Panc1 (cell line): ENCODE measurements around the gene ZFPL1. TPM values are rescaled to one million over a fixed set of nuclear protein-coding genes. Genes with fewer than 3 reads are reported as not detected.

Experiments
- ATAC-seq: fragments of 200-7000 bp; cut with Tn5 transposase; 2 replicates; pipeline ENCODE4 v1.9.1; 2020; ENCODE audit warnings: mild to moderate bottlenecking, moderate library complexity
- BruUV-seq: library from RNA; stranded (reverse); fragments of 400-500 nt; replicated peaks from 2 replicates; lab custom pipeline; 2021; lab: Mats Ljungman, UMichigan
- CTCF ChIA-PET: fragments of 300-600 bp; sonication (Branson Sonifier 250); formaldehyde crosslinking; loops from one replicate; lab custom pipeline; 2022; ENCODE audit warnings: antibody characterized with exemption; lab: Charles Lee
- POLR2A ChIA-PET: fragments of 300-600 bp; sonication (Branson Sonifier 250); formaldehyde crosslinking; loops from one replicate; lab custom pipeline; 2022; ENCODE audit warnings: antibody characterized with exemption; lab: Charles Lee
- DNase-seq: peaks from one replicate; pipeline ENCODE4 v3.0.0-alpha.2; 2010; ENCODE audit warnings: low read depth, low spot score
- H3K27ac ChIP-seq: 2 replicates; pipeline ENCODE4 v1.5.1; 2011; ENCODE audit warnings: mild to moderate bottlenecking, low read length, inconsistent platforms
- H3K27me3 ChIP-seq: fragments of 200-500 bp; sonication (Bioruptor generic); 2 replicates; pipeline ENCODE4 v1.6.0; 2014; ENCODE audit warnings: low read length, inconsistent platforms; ENCODE audit not compliant: control insufficient read depth, insufficient read depth
- H3K36me3 ChIP-seq: fragments of 200-500 bp; sonication (Bioruptor generic); 2 replicates; pipeline ENCODE4 v1.5.1; 2014; ENCODE audit warnings: inconsistent platforms, mild to moderate bottlenecking, low read length, moderate library complexity; ENCODE audit not compliant: control insufficient read depth, insufficient read depth
- H3K4me1 ChIP-seq: 2 replicates; pipeline ENCODE4 v1.5.1; 2011; ENCODE audit warnings: inconsistent platforms, mild to moderate bottlenecking, low read length, moderate library complexity; ENCODE audit not compliant: control insufficient read depth, insufficient read depth
- H3K4me3 ChIP-seq, 2 experiments: 2 replicates each; pipeline ENCODE4 v1.5.1; 2011 to 2012; ENCODE audit warnings: low read depth in 2 of 2, low read length in 2 of 2, mild to moderate bottlenecking in 2 of 2, inconsistent platforms in 1 of 2, moderate library complexity in 1 of 2
- H3K9me3 ChIP-seq: fragments of 200-500 bp; sonication (Bioruptor generic); 2 replicates; pipeline ENCODE4 v1.5.1; 2014; ENCODE audit warnings: low read depth, mild to moderate bottlenecking, inconsistent platforms, low read length, moderate library complexity; ENCODE audit not compliant: control insufficient read depth, insufficient read depth
- CTCF ChIP-seq: fragments of 450-650 bp; IDR thresholded peaks from 2 replicates; pipeline ENCODE4 v1.5.1; 2017; ENCODE audit warnings: mild to moderate bottlenecking
- POLR2AphosphoS5 ChIP-seq: IDR thresholded peaks from 2 replicates; pipeline ENCODE4 v1.6.1; 2012; ENCODE audit warnings: mild to moderate bottlenecking, low read depth, low read length, moderate library complexity
- REST ChIP-seq, 2 experiments: IDR thresholded peaks; 2 replicates each; pipeline ENCODE4 v1.6.1; 2011 to 2012; ENCODE audit warnings: low read depth in 2 of 2, control low read depth in 1 of 2, low read length in 1 of 2, mild to moderate bottlenecking in 1 of 2, moderate library complexity in 1 of 2; ENCODE audit not compliant: insufficient read depth in 1 of 2
- SIN3A ChIP-seq: IDR thresholded peaks from 2 replicates; pipeline ENCODE4 v1.6.1; 2012; ENCODE audit warnings: low read depth, mild to moderate bottlenecking, low read length, moderate library complexity, borderline replicate concordance; ENCODE audit not compliant: insufficient read depth
- TCF7L2 ChIP-seq: IDR thresholded peaks from 2 replicates; pipeline ENCODE4 v1.6.1; 2011; ENCODE audit warnings: mild to moderate bottlenecking, low read depth, low read length, inconsistent platforms
- in situ Hi-C: cut with HindIII; loops from 2 replicates; pipeline ENCODE4 v1.10.0; 2016; ENCODE audit warnings: low sequenced_read_pairs, low pct_unique_long_range_greater_than_20kb
- intact Hi-C: fragments of 100-400 bp; cut with micrococcal nuclease; formaldehyde crosslinking; loops from one replicate; pipeline ENCODE4 v1.10.0; 2022; ENCODE audit not compliant: unreplicated experiment
- total RNA-seq: library from RNA; stranded (reverse); gene quantifications from one replicate; pipeline ENCODE4 v1.2.1, GENCODE V29; 2021; ENCODE audit not compliant: unreplicated experiment

ZFPL1 gene
- total RNA-seq, 1 experiment from 2014 or later, result 68.4 TPM

- intact Hi-C loops, result no loop called here
- Histone ChIP-seq H3K27ac (no peak overlapping the region), H3K4me1 (peaks cover 15% of the 10 kb centered on the region), H3K27me3 (no peaks in the 10 kb centered on the region), H3K4me3 (no peak overlapping the region), H3K36me3 (peaks cover 29% of the 10 kb centered on the region), H3K9me3 (no peaks in the 10 kb centered on the region)
- ATAC-seq (no peak), DNase-seq (no peak)
- in situ Hi-C loops, result no loop called here
- ChIA-PET CTCF (no interaction called here), POLR2A (no interaction called here)
- TF ChIP-seq REST (IDR thresholded peaks at IDR 0.05; ENCODE audit: insufficient read depth in 1 of 2, low read depth in 2 of 2, low read length in 1 of 2) (no peak), POLR2AphosphoS5 (no peak), TCF7L2 (no peak), SIN3A (no peak), CTCF (no peak)
- TSS peak; percentile 52 for BruUV-seq
Measured at GRCh38 chr11:65124480-65125196, 40.6 kb downstream of the ZFPL1 start.

- no peak overlapping the region for H3K4me3 ChIP-seq
- intact Hi-C loops (no loop called here), in situ Hi-C loops (no loop called here)
- H3K36me3 ChIP-seq, result peaks cover 26% of the 10 kb centered on the region
- peaks cover 11% of the 10 kb centered on the region for H3K4me1 ChIP-seq
- no TSS peak for BruUV-seq
- H3K27me3 ChIP-seq, result no peaks in the 10 kb centered on the region
- CTCF ChIA-PET, result no interaction called here
- POLR2A ChIA-PET, result no interaction called here
- no peak for TF ChIP-seq CTCF
- no peak for TF ChIP-seq TCF7L2
- TF ChIP-seq SIN3A, result no peak
- no peak for TF ChIP-seq REST (IDR thresholded peaks at IDR 0.05; ENCODE audit: insufficient read depth in 1 of 2, low read depth in 2 of 2, low read length in 1 of 2)
- no peak for TF ChIP-seq POLR2AphosphoS5
- H3K27ac ChIP-seq, result no peak overlapping the region
- no peaks in the 10 kb centered on the region for H3K9me3 ChIP-seq
- no peak for DNase-seq
- no peak for ATAC-seq
Measured at GRCh38 chr11:65125197-65126056, 41.4 kb downstream of the ZFPL1 start.
